ENCODE results near the gene IL1F10. TPM values are rescaled to one million over a fixed set of nuclear protein-coding genes. Genes with fewer than 3 reads are reported as not detected.
A peak's percentile ranks its signal among the peaks of the same experiment; 100 is the strongest.

IL1F10 gene
- total and polyA plus RNA-seq, 2 experiments from 2014 or later, result not detected

DNA sequence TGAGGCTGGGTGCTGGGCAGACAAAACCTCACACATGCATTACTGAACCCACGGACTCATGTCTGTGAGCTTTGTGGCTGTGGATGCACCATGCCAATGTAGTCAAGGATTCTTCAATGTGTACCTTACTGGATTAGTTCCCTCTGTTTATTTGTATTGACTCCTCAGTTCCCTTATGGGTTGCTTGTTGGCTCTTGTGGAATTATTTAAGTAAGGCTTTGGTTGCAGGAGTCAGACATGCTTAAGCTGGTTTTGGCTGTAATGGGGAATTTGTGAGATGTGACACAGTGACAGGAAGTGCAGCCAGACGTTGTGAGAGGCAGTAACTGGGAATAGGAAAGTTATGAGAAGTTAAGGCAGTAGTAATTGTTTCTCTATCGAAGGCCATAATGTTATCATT lies 46.0 kb downstream of the IL1F10 start:
- H3K4me1 ChIP-seq (ENCODE audit: low read depth), result no peaks in the 10 kb centered on the region
- H3K27ac ChIP-seq, result no peak overlapping the region
- H3K4me3 ChIP-seq, result no peak overlapping the region
- H3K27me3 ChIP-seq, result no peaks in the 10 kb centered on the region
- no peak for DNase-seq (ENCODE audit: low read depth in 1 of 2, low spot score in 1 of 2)
- H3K36me3 ChIP-seq, result no peaks in the 10 kb centered on the region
- no peaks in the 10 kb centered on the region for H3K9me3 ChIP-seq (ENCODE audit: low read depth)
- TF ChIP-seq, protein P1, sequence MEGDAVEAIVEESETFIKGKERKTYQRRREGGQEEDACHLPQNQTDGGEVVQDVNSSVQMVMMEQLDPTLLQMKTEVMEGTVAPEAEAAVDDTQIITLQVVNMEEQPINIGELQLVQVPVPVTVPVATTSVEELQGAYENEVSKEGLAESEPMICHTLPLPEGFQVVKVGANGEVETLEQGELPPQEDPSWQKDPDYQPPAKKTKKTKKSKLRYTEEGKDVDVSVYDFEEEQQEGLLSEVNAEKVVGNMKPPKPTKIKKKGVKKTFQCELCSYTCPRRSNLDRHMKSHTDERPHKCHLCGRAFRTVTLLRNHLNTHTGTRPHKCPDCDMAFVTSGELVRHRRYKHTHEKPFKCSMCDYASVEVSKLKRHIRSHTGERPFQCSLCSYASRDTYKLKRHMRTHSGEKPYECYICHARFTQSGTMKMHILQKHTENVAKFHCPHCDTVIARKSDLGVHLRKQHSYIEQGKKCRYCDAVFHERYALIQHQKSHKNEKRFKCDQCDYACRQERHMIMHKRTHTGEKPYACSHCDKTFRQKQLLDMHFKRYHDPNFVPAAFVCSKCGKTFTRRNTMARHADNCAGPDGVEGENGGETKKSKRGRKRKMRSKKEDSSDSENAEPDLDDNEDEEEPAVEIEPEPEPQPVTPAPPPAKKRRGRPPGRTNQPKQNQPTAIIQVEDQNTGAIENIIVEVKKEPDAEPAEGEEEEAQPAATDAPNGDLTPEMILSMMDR (IDR thresholded peaks at IDR 0.05; ENCODE audit: low read depth, low read length), result no peak

DNA sequence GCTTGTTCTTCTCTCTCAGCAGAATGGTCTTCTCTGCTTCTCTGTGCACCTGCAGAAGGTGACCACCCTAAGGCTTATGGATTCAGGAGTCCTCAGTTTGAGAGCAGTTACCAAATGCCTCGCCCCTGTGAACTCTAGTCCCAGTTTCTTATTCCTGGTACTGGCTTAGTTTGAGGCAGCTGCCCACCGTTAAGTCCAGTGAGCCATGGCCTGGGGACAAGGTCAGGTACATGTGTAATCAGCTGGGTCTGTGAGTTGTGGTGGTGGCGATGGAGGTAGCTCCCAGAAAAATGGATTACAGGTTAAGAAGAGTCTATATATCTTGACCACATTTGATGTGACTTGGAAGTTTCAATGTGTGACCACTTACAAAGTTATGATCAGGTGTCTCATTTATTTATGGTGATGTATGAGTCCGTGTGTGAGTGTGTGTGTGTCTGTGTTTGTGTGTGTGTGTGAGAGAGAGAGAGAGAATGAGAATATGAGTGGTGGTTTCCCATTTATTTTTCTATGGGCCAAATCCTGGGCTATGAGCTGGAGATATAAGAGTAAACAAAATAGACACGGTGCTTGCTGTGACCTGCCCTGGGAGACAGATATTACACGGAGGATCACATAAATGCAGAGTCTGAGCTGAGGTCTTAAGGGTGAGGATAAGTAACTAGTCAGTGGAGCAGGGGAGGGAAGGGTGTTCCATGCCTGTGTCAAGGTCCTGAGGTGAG lies 46.6 kb downstream of the IL1F10 start:
- Histone ChIP-seq H3K27me3 (no peaks in the 10 kb centered on the region), H3K36me3 (no peaks in the 10 kb centered on the region), H3K4me1 (ENCODE audit: low read depth) (no peaks in the 10 kb centered on the region), H3K4me3 (no peak overlapping the region), H3K27ac (no peak overlapping the region), H3K9me3 (ENCODE audit: low read depth) (no peaks in the 10 kb centered on the region)
- DNase-seq (ENCODE audit: low read depth in 1 of 2, low spot score in 1 of 2), result no peak
- TF ChIP-seq, protein P1 (IDR thresholded peaks at IDR 0.05; ENCODE audit: low read depth, low read length), result no peak

DNA sequence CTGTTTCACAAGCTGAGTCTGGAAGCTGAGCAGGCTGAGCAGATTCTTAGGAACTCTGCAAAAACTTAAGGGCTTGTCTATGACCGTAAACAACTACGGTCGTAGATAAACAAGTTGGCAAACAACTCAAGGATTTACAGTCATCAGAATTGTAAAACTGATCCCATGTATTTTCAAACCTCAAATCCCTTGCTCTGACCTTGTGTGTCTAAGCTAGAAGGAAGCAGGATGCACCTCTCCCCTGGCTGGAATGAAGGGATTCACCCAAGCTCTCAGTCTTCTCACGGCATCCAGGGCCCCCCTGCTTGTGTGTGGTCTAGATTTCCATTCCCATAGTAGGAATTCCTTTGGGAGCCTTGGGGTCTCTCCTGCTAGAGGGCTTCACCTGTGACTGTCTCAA lies 47.2 kb downstream of the IL1F10 start:
- Histone ChIP-seq H3K4me1 (ENCODE audit: low read depth) (no peaks in the 10 kb centered on the region), H3K4me3 (no peak overlapping the region), H3K36me3 (no peaks in the 10 kb centered on the region), H3K9me3 (ENCODE audit: low read depth) (no peaks in the 10 kb centered on the region), H3K27me3 (no peaks in the 10 kb centered on the region), H3K27ac (no peak overlapping the region)
- TF ChIP-seq, protein P1 (IDR thresholded peaks at IDR 0.05; ENCODE audit: low read depth, low read length), result no peak
- no peak for DNase-seq (ENCODE audit: low read depth in 1 of 2, low spot score in 1 of 2)

DNA sequence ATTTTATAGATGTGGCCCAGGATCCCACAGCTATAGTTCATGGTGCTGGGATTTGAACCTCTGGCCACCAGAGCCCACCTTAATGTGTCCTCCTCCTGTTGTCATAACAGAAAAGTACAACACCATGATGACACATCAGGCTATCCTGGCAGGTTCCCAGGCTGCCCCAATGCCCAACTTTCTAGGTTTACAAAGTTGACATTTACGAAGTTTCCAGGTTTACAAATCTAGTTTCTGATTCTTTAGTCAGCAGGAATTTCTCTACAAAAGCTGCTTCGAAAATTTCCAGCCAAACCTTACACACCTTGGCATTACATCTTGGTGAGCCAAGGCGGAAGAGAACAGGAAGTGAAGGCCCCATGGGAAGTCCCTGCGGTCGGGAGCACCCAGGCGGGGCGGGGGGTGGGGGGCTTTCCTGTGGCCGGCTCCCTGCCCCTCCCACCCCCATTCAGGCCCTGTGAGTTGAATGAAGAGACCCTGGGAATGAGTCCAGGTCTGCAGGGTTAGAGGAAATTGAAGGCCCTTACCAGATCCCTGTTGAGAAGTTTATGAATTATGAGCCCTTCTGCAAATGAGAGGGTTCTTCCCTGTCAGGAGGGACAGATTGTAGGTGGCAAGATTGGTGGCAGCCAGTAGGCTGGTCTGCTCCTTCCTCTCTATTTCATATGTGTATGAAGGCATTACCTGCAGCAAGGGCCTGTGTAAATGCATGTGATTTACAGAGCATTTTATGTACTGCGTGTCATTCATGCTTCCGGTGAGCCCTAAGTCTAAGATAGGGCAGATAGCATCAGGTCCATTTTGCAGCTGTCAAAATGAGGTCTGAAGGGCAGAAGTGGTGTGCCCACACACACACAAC lies 48.6 kb downstream of the IL1F10 start:
- no peaks in the 10 kb centered on the region for H3K4me1 ChIP-seq (ENCODE audit: low read depth)
- no peaks in the 10 kb centered on the region for H3K9me3 ChIP-seq (ENCODE audit: low read depth)
- peak in 1 of 2 donors; percentile 8 for DNase-seq (ENCODE audit: low read depth in 1 of 2, low spot score in 1 of 2)
- H3K4me3 ChIP-seq, result no peak overlapping the region
- H3K36me3 ChIP-seq, result no peaks in the 10 kb centered on the region
- TF ChIP-seq, protein P1 (IDR thresholded peaks at IDR 0.05; ENCODE audit: low read depth, low read length), result no peak
- no peaks in the 10 kb centered on the region for H3K27me3 ChIP-seq
- no peak overlapping the region for H3K27ac ChIP-seq

DNA sequence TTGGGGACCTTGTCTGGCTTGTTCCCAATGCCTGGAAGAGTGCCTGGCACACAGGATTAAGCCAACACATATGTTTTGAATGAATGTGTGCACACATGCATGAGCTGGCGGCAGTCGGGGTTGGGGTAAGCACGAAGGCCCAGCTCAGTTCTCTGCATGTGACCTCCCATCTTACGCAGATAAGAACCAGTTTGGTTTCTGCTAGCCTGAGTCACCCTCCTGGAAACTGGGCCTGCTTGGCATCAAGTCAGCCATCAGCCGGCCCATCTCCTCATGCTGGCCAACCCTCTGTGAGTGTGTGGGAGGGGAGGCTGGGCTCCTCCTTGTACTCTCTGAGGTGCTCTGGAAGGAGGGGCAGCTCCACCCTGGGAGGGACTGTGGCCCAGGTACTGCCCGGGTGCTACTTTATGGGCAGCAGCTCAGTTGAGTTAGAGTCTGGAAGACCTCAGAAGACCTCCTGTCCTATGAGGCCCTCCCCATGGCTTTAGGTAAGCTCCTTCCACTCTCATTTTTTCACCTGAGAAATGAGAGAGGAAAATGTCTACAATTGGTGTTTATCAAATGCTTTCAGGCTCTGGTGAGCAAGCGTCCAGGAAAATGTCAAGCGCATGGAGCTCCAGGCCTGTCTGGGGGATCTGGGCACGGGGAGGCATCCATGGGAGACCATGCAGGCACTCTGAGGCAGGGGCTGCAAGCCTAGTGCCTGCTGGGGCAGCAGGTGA lies 49.9 kb downstream of the IL1F10 start:
- Histone ChIP-seq H3K27me3 (no peaks in the 10 kb centered on the region), H3K36me3 (no peaks in the 10 kb centered on the region), H3K9me3 (ENCODE audit: low read depth) (no peaks in the 10 kb centered on the region), H3K4me3 (no peak overlapping the region), H3K27ac (no peak overlapping the region), H3K4me1 (ENCODE audit: low read depth) (no peaks in the 10 kb centered on the region)
- peak in 1 of 2 donors; percentile 95 for DNase-seq (ENCODE audit: low read depth in 1 of 2, low spot score in 1 of 2)
- TF ChIP-seq, protein P1 (IDR thresholded peaks at IDR 0.05; ENCODE audit: low read depth, low read length), result no peak

All from cardiac muscle cell (in vitro differentiated cells and primary cell).